Loucy (cell line): ENCODE measurements around the gene RALGPS1.

ENCODE experiments used
- EZH2phosphoT487 ChIP-seq: fragments of 200-600 bp; IDR thresholded peaks from 2 replicates; pipeline ENCODE4 v1.6.1; 2018; ENCODE audit warnings: antibody characterized with exemption, mild to moderate bottlenecking, moderate library complexity, borderline replicate concordance
- TF ChIP-seq, protein P1 (sequence below): fragments of 200-600 bp; sonication (generic); conservative IDR thresholded peaks from 2 replicates; pipeline ENCODE4 v1.5.1; 2014; ENCODE audit warnings: mild to moderate bottlenecking, antibody characterized with exemption, low read length

DNA sequence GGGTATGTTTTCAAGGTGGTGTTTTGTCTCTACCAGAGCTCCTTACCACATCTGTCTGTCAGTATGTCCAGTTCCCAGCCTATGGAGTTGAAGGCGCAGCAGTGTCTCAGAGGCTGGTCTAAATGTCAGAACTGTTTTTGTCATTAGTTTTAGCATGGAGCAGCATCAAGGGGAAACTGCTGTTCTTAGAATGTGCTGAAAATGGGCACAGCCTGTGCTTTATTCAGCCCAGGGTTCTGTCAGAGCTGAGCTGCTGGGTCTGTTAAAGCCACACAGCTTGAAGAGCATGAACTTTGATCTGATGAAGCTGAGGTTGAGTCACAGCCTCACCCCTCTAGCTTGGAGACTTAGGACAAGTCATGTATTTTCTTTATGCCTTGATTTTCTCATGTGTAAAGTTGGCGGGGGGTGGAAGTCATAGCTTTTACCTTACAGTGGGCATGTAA is 71.9 kb downstream of the RALGPS1 start:
- TF ChIP-seq, protein P1, sequence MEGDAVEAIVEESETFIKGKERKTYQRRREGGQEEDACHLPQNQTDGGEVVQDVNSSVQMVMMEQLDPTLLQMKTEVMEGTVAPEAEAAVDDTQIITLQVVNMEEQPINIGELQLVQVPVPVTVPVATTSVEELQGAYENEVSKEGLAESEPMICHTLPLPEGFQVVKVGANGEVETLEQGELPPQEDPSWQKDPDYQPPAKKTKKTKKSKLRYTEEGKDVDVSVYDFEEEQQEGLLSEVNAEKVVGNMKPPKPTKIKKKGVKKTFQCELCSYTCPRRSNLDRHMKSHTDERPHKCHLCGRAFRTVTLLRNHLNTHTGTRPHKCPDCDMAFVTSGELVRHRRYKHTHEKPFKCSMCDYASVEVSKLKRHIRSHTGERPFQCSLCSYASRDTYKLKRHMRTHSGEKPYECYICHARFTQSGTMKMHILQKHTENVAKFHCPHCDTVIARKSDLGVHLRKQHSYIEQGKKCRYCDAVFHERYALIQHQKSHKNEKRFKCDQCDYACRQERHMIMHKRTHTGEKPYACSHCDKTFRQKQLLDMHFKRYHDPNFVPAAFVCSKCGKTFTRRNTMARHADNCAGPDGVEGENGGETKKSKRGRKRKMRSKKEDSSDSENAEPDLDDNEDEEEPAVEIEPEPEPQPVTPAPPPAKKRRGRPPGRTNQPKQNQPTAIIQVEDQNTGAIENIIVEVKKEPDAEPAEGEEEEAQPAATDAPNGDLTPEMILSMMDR, result no peak
- TF ChIP-seq EZH2phosphoT487, result no peak
